Esophagus muscularis mucosa (tissue), 4 donors: ENCODE results near the gene C2CD3. TPM values are rescaled to one million over a fixed set of nuclear protein-coding genes. Genes with fewer than 3 reads are reported as not detected.
"Not testable (repeated sequence)": the region's sequence is repeated elsewhere in the genome, so short reads cannot be mapped to it uniquely, and the experiment has no call there.

Experiments used
- DNase-seq: peaks from one replicate; pipeline ENCODE4 v3.0.0-alpha.2; 2017; ENCODE audit errors: extremely low spot score
- H3K27ac ChIP-seq, 4 donors: fragments of 200-600 bp; sonication (generic); replicated peaks in 1 of 4; 1 replicate in 3 of 4; 2 replicates in 1 of 4; pipeline ENCODE4 v1.5.1; 2016 to 2019; ENCODE audit warnings: mild to moderate bottlenecking in 1 of 4
- H3K27me3 ChIP-seq, 4 donors: fragments of 200-600 bp; sonication (generic); one replicate each; pipeline versions ENCODE4 v1.5.1 to v1.6.0; 2016 to 2019
- H3K36me3 ChIP-seq, 4 donors: fragments of 200-600 bp; sonication (generic); one replicate each; pipeline ENCODE4 v1.5.1; 2016 to 2019
- H3K4me1 ChIP-seq, 4 donors: fragments of 200-600 bp; sonication (generic); one replicate each; pipeline ENCODE4 v1.5.1; 2016 to 2019
- H3K4me3 ChIP-seq, 4 donors: fragments of 200-600 bp; sonication (generic); 1 replicate in 2 of 4; 2 replicates in 2 of 4; pipeline ENCODE4 v1.5.1; 2016 to 2019; ENCODE audit warnings: mild to moderate bottlenecking in 4 of 4, moderate library complexity in 1 of 4
- H3K9me3 ChIP-seq, 4 donors: fragments of 200-600 bp; sonication (generic); 1 replicate in 3 of 4; 2 replicates in 1 of 4; pipeline ENCODE4 v1.5.1; 2016 to 2019
- CTCF ChIP-seq, 3 experiments: fragments of 200-600 bp in 2 of 3; fragments of 450-650 bp in 1 of 3; sonication (generic) in 2 of 3; IDR thresholded peaks; one replicate each; pipeline ENCODE4 v1.5.1; 2017 to 2019; ENCODE audit warnings: antibody characterized with exemption in 3 of 3, mild to moderate bottlenecking in 2 of 3, moderate library complexity in 1 of 3
- EP300 ChIP-seq: sonication (generic); formaldehyde crosslinking; IDR thresholded peaks from one replicate; pipeline ENCODE4 v1.6.1; 2017; ENCODE audit warnings: antibody characterized with exemption
- POLR2A ChIP-seq: fragments of 450-650 bp; IDR thresholded peaks from one replicate; pipeline ENCODE4 v1.6.1; 2017; ENCODE audit warnings: antibody characterized with exemption, moderate library complexity, mild to moderate bottlenecking, low read depth
- POLR2AphosphoS5 ChIP-seq, 2 donors: sonication (generic); formaldehyde crosslinking; IDR thresholded peaks; one replicate each; pipeline ENCODE4 v1.6.1; 2017; ENCODE audit warnings: antibody characterized with exemption in 2 of 2
- WGBS: methylation state at CpG from one replicate; pipeline ENCODE4 v1.1.5; 2018; 5-methylcytosine and 5-hydroxymethylcytosine counted together
- intact Hi-C: fragments of 100-400 bp; cut with DNase I; formaldehyde crosslinking; loops from one replicate; pipeline ENCODE4 v1.15.1; 2023
- total RNA-seq, 4 donors: library from RNA; depleted of rRNA; stranded (reverse); fragments of >200 nt; gene quantifications; one replicate each; pipeline versions ENCODE4 v1.1.0 to v1.2.1, GENCODE V29; 2016

Gene C2CD3
- total RNA-seq, 4 donors from 2014 or later, result 17.9 to 31.5 (median 22.4) TPM

DNA sequence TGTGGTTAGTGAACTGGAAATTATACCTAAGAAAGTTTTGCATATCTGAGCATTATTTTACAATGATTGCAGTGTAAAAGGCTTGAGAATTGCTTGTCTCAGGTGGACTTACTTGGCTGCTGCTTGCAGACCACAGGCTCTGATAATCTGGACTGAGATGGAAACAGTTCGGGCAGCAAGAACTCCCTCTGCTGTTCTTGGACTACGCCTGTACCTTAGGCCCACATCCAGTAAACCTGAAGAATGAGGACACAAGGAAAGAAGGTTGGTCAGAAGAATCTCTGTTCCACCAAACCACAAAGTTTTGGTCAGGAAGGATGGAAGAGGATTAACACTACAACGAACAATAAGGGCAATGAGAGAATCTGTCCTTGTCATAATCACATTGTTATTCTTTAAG is 80.1 kb downstream of the C2CD3 start:
- Histone ChIP-seq H3K27ac (no peak overlapping the region), H3K4me1 (no peaks in the 10 kb centered on the region), H3K27me3 (no peaks in the 10 kb centered on the region), H3K4me3 (no peak overlapping the region), H3K9me3 (no peaks in the 10 kb centered on the region), H3K36me3 (peaks cover 50 to 98% (median 82%) of the 10 kb centered on the region in 4 donors)
- intact Hi-C loops, result no loop called here
- no peak for TF ChIP-seq CTCF (IDR thresholded peaks at IDR 0.05)
- no peak for TF ChIP-seq POLR2A
- no peak for TF ChIP-seq POLR2AphosphoS5 (IDR thresholded peaks at IDR 0.05)
- TF ChIP-seq EP300, result no peak
- no peak for DNase-seq
- WGBS, result 67% methylated on average over 3 of the region's 3 CpGs

DNA sequence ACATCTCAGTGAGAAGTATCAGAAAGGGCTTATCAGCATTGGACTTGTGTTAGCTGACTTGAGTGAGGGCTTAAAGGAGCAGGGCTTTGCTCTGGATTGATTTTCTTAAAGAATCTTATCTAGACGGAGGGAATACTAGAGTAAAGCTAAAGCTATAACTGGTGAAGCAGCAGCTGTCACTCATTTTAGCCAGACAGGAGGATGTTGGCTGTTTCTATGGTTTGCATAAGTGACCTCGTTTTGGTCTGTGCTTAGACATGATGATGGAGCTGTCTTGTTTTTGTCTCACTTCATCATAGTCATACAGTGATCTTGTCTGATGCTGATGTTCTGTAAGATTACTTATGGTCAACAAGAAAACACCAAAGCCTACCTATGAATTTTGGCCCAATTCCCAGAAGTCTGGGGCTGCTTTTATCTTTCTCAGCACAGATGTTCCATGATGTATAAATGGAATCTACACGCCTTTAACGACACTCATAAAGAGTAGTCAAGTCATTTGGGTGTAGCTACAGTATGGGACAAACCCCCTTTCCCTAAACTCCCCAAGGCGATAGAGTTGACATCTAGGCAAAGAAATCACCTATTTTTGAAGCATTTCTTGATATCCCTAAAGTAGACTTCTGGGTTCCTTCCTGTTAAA is 84.4 kb downstream of the C2CD3 start:
- H3K27me3 ChIP-seq, result no peaks in the 10 kb centered on the region
- intact Hi-C loops, result no loop called here
- no peaks in the 10 kb centered on the region for H3K9me3 ChIP-seq
- peaks cover 46 to 86% (median 70%) of the 10 kb centered on the region in 4 donors for H3K36me3 ChIP-seq
- no peak overlapping the region for H3K4me3 ChIP-seq
- DNase-seq, result no peak
- no peaks in the 10 kb centered on the region for H3K4me1 ChIP-seq
- H3K27ac ChIP-seq, result no peak overlapping the region
- no peak for TF ChIP-seq POLR2AphosphoS5 (IDR thresholded peaks at IDR 0.05)
- no peak for TF ChIP-seq CTCF (IDR thresholded peaks at IDR 0.05)
- no peak for TF ChIP-seq EP300
- TF ChIP-seq POLR2A, result no peak
- WGBS, result 81% methylated on average over 5 of the region's 5 CpGs

GRCh38 chr11:74085542-74085892 is 85.3 kb downstream of the C2CD3 start:
- Histone ChIP-seq H3K9me3 (no peaks in the 10 kb centered on the region), H3K4me3 (no peak overlapping the region), H3K4me1 (no peaks in the 10 kb centered on the region), H3K36me3 (peaks cover 39 to 84% (median 68%) of the 10 kb centered on the region in 4 donors), H3K27ac (no peak overlapping the region), H3K27me3 (no peaks in the 10 kb centered on the region)
- no peak for DNase-seq
- TF ChIP-seq POLR2A (no peak), EP300 (no peak), CTCF (IDR thresholded peaks at IDR 0.05) (no peak), POLR2AphosphoS5 (IDR thresholded peaks at IDR 0.05) (no peak)
- 78% methylated on average over 6 of the region's 6 CpGs for WGBS
- intact Hi-C loops, result no loop called here

GRCh38 chr11:74084796-74085541 is 85.8 kb downstream of the C2CD3 start:
- Histone ChIP-seq H3K27ac (no peak overlapping the region), H3K4me1 (no peaks in the 10 kb centered on the region), H3K27me3 (no peaks in the 10 kb centered on the region), H3K36me3 (peaks cover 34 to 78% (median 63%) of the 10 kb centered on the region in 4 donors), H3K4me3 (no peak overlapping the region), H3K9me3 (no peaks in the 10 kb centered on the region)
- DNase-seq, result no peak
- 98% methylated on average over 2 of the region's 2 CpGs for WGBS
- TF ChIP-seq POLR2AphosphoS5 (IDR thresholded peaks at IDR 0.05) (no peak), POLR2A (no peak), CTCF (IDR thresholded peaks at IDR 0.05) (no peak), EP300 (no peak)
- intact Hi-C loops, result no loop called here

- H3K27ac ChIP-seq, H3K9me3 ChIP-seq, H3K27me3 ChIP-seq, H3K4me3 ChIP-seq, H3K4me1 ChIP-seq, DNase-seq, intact Hi-C loops: not testable (repeated sequence)
- peaks cover 28 to 75% (median 53%) of the 10 kb centered on the region in 4 donors for H3K36me3 ChIP-seq
- 94% methylated on average over 4 of the region's 4 CpGs for WGBS
Observed at GRCh38 chr11:74083927-74084326, 86.9 kb downstream of the C2CD3 start.
